Measurements from ENCODE around the gene MAJIN.

MAJIN gene

DNA sequence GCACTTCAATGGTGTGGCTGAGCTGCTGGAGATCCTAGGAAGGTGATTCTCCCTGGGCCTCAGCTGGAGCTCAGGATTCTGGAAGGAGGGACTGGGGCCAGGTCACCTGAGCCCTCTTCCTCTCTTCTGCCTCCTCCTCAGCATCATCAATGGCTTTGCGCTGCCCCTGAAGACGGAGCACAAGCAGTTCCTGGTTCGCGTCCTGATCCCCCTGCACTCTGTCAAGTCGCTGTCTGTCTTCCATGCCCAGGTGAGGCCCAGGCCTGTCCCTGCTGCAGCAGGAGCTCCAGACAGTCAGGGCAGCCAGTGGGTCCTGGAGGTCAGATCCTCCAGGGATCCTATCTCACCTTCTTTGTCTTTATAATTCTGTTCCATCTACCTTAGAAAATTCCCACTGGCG lies 41.6 kb downstream of the MAJIN start:
- no peak for DNase-seq

DNA sequence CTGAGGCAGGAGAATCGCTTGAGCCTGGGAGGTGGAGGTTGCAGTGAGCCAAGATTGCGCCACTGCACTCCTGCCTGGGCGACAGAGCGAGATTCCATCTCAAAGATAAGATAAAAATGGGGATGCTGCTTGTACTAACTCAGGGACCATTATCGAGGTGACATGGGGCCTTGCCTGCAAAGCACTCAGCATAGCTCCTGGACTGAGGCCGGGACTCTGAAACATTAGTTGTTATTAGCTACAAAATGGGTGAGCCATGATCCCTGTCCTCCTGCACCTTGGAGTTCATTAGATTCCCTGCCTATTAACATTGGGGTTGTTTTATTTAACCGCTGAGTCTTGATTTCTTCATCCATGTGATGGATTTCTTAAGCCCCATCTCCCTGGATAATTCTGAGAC lies 42.3 kb downstream of the MAJIN start:
- DNase-seq: no peak

DNA sequence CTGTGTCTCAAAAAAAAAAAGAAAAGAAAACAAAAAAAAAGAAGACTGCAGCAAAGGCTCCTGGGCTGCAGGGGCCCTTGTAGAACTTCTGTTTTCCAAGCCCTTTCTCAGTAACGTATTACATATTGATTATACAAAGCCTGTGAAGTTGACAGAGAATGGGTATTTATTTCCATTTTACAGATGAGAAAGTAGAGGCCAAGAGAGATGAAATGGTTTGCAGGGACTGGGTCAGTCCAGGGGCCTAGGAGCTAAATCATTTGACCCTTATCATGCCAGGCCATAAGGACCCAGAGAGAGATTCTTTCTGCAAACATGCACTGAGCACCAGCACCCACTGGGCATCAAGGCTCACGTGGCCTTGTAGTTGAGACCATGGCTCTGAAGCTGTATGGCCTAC lies 43.0 kb downstream of the MAJIN start:
- no peak for DNase-seq

DNA sequence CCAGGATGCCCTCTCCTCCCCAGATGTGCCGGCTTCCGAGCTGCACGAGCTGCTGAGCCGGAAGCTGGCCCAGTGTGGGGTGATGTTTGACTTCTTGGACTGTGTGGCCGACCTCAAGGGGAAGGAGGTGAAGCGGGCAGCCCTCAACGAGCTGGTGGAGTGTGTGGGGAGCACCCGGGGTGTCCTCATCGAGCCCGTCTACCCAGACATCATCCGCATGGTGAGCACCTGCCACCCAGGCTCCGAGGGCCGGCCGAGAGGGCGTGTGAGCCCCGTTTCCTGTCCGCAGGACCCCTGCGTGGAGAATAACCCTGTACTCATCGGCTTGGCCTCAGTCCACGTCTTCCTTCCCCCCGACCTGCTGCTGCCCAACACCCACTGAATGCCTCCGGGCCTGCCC lies 45.2 kb downstream of the MAJIN start:
- no peak for DNase-seq

DNA sequence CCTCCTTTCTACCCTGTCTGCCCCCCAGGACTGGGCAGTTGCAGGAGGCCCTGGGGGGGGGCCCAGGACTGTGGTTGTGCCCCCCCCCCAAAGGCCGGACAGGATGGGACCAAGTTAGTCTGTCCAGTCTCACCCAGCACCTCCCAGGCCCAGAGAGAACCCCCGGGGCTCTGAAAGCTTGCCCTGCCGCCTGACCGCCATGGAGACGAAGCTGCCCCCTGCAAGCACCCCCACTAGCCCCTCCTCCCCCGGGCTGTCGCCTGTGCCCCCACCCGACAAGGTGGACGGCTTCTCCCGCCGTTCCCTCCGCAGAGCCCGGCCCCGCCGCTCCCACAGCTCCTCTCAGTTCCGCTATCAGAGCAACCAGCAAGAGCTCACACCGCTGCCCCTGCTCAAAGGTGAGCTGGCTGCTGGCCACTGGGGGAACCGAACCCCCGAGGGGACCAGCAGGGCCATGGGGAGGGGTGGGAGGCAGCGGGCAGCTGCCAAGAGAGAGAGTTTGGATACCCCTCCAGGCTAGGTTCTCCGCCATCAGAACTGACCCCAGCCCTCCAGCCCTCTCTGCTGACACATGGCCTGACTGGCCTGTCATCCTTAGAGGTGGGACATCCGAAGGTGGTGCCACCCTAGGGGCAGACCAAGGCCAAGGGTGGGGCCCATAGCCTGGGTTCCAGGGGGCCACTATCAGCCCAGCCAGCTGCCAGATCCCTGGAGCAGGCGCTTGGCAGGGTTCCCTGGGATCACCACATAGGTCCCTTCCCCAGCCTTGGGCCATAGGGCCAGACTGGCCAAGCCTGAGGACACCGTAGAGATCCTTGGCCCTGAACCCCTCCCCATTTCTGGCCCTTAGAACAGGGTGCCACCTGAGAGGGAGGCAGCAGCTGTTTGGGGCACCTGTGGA lies 46.1 kb downstream of the MAJIN start:
- DNase-seq: no peak

DNA sequence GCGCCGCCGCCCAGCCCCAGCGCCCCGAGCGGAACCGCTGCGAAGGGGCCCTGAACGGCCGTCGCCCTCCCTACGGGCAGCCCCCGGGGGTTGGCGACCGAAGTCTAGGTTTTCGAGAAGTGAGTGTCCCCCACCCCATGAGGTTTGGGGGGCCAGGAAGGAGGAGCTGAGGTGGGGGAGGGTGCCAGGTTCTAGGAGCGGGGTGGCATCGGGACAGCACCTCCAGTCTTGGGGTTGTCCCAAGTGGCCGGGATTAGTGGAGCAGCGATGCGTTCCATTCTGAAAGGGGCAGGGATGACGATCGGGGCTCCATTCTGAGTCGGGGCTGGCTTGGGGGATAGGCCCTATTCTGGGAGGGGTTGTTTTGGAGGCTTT lies 47.0 kb downstream of the MAJIN start:
- DNase-seq: no peak

DNA sequence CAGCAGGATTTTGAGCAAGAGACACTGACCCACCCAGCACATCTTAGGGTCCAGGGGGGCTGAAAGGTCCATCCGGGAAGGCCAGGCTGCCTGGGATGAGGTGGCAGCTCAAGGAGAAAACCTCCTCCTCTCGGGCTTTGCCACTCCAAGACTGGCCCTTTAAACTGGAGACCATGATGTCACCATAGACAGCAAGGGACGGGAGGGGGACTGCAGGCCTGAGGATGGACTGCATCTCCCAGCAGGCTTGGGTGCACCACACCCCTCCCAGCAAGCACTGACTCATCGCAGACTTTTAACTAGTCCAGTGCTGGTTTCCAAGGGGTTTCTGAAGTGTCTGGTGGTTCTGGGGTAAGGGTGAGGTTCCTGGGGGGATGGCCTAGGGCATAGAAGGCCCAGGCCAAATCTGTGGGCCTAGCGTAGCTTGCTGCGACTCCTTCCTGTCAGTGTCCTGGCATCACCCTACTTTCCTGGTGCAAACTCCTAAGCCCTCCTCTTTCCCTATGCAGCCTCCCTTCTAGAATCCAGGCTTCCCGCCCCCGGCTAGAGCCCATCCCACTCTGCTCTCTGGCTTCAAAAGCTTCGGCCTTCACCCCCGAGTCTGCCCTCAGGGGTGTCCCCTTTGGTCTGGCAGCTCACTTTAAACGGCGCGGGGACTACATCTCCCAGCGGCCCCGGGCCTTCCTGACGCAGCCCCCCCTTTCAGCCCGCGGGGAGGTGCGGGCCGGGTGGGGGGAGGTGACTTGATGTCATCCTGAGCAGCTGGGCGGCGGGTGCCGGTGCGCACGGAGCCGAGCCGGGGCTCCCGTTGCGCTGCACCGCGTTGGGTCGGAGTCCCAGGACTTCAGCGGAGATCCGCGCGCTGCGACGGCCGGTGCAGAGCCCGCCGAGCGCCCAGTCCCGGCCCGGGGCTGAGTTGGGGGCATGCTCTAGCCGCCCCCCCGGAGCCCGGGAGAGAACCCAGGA lies 47.7 kb downstream of the MAJIN start, which contains the start of gene PPP2R5B:
TSS of gene PPP2R5B (plus strand) at position 746 of the 966 bp plus-strand sequence. CDS start 1,046 bp downstream, outside the sequence.
- peak; percentile 66 for DNase-seq

DNA sequence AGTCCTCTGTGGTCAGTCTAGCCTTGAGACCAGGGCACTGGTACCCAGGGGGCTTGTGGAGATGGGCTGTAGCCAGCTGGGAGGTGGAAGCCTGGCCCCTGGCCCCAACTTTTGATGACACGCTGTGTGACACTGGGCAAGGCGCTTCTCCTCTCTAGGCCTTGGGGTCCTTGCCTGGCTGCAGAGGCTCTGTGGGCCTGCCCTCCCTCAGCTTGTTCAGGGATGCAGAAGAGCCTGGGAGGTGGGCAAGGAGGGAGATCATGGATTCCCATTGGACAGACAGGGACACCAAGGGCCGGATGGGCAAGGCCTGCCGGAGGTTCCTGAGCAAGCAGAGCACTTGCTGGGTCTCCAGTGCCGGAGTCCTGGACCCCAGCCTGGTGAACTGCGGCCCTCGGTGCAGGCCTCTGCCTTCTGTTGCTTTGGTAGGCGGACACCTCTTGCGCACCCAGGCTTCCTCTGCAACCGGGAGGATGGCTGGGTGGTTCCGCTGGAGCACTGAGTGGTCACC lies 48.7 kb downstream of the MAJIN start:
- DNase-seq: no peak

DNA sequence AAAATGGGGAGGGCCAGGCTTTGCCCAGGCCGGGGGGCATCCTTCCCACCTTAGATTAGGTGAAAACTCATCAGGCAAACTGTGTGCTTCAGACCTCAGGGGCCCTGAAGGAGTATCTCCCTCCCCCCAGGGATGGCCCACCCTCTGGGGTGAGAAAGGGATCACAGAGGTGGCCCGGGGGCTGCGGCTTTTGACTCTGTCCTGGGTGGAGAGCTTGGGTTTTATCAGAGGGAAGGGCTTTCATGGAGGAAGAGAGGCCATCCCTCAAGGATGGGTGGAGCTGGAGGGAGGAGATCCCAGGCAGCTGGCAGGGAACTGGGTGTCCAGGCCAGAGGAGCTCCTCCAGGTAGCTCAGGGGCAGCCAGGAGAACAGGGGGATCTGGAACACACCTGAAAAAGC lies 50.5 kb downstream of the MAJIN start:
- no peak for DNase-seq

DNA sequence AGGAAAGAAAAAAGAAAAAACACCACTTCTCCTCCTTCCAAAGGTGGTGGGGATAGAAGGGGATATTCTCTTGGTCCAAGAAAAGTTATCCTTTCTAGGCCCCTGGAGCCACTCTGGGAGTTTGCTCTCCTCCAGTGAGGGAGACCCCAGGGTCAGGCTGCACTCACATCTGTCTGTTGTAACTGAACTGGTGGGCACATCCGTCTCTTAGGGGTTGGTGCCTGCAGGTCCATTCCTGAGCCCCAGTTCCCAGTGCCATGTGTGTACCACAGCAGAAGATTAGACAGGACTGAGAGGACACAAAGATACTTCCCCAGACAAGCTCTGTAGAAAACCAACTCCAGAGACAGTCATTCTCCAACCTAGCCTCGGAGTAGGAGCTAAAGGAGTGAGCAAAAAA lies 51.8 kb downstream of the MAJIN start:
- DNase-seq: no peak

DNA sequence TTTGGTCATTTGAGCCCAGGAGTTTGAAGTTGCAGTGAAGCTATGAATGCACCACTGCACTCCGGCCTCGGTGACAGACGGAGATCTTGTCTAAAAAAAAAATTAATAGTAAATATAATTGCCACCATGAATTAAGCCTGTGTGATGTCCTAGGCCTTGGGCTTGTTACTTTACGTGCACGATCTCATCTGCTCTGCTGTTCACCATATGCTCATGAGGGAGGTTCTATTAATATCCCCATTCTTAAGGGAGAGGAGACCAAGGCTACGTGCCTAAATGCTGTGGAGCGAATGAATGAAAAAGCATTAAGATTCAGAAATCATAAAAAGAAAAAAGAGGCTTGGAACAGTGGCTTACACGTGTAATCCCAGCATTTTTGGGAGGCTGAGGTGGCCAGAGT lies 52.3 kb downstream of the MAJIN start:
- DNase-seq: no peak

DNA sequence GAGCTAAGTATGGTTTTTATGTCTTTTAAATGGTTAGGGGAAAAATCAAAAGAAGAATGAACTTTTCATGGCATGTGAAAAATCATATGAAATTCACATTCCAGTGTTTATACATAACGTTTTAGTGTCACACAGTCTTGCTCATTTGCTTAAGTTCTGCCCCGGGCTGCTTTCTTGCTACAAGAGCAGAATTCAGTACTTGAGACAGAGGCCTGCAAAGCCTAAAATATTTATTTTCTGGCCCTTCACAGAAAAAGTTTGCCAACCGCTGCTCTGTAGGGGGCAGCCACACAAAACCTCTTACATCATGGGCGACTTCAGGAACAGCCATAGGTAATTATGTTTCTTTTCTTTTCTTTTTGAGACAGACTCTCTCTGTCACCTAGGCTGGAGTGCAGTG lies 53.9 kb downstream of the MAJIN start:
- no peak for DNase-seq

DNA sequence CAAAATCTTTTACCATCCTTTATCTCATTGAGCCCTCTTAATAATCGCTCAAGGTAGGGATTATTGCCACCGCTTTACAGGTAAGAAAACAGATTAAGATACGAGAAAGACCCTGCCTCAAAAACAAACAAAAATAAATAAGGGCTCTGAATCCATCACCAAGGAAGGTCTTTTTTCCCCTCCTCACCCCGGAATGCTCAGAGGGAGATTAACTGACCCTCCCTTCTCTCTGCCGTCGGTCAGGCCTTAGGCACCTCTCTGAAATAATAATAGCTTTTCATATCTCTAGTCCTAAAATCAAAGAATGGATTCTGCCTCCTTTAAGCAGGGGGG lies 54.3 kb downstream of the MAJIN start:
- no peak for DNase-seq

DNA sequence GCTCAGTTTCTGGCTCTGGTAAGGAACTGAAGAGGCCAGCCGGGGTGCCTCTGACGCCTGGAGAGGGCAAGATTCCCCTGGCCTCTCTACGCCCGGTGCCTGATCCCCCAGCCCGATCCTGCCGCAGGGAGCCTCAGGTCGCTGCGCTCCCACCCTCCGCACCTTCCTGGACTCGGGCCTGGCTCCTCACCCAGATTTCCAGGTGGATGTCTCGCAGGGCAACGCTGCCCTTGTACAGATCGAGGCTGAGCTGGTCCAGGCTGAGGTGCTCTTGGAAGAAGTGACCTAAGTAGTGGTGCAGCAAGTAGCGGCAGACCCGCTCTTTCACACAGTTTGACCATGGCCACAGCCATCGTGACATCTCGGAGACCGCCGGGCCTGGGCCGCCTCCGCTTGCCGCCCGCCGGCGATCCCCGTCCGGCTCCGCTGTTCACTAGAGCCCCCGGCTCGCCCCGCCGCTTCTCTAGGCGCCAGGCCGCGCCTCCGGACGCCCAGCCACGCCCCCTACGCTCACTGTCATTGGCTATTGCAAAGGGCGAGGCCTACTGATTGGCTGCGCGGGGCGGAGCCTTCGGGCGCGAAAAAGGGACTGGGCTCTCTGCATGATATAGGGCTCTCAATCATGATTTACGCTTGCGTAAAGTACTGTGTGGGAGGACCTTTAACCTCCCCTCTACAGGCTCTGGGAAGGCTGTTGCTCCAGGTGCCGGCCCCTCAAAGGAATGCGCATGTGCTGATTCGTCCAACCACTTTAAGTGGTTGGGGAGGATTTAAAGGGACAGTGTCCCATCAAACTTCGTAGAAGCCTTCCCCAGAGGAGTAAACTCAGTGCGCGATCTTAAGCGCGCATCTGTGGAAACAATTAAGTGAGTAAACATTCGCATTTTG lies 54.9 kb downstream of the MAJIN start, which contains the start of gene ATG2A:
TSS of gene ATG2A (minus strand) at position 435 of the 888 bp plus-strand sequence. CDS start at position 361, 74 bp downstream.
- DNase-seq: peak; percentile 98

DNA sequence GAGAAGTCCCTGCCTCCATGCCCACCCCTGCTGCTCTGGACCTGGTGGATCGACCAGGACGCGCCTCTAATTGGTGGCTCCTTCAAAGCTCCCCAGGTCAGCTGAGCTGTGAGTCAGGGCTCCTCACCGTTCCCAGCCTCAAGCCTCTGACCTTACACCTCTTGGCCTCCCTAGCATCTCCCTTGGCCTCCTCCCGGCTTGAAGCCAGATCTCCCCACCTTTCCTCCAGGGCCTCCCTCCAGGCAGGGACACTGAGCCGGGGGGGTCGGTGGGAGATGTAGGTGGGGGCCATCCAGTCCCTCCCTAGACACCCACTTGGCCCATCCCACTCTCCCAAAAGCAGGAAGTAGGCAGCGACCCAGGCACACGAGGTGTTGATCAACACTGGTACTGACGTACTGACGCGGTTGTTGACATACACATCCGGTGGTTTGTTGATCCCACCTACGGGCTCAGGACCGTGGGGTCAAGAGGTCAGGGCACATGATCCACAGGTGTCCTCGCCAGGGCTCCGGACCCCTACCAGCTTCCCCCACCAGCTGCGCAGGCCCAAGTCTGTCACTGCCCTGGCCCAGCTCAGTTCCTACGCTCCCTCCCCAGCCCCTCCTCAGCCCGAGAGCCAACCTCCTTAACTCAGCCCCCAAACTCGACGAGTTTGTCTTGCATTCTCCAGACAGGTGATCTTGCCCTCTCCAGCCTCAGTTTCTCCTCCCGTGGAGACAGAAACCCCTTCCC lies 55.7 kb downstream of the MAJIN start:
- DNase-seq: no peak

DNA sequence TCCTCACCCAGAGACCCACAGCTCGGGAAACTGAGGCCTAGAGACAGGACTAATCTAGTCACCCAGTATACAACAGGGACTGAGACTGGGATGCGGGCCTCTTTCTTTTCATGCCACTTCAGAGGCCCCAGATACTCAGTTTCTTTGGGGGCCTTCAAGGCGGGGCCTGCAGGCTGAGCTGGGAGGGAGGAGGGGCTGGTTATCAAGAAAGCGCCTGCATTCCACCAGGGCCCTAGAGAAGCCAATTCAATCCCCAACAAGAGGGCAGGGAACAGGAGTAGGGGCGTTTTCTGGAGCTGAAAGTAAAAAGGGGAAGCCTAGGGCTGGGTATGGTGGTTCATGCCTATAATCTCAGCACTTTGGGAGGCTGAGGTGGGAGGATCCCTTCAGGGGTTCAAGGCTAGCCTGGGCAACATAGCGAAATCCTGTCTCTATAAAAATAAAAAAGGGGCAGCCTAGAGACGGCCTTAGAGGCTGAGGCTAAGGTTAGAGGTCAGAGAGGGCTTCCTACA lies 56.5 kb downstream of the MAJIN start:
- no peak for DNase-seq

DNA sequence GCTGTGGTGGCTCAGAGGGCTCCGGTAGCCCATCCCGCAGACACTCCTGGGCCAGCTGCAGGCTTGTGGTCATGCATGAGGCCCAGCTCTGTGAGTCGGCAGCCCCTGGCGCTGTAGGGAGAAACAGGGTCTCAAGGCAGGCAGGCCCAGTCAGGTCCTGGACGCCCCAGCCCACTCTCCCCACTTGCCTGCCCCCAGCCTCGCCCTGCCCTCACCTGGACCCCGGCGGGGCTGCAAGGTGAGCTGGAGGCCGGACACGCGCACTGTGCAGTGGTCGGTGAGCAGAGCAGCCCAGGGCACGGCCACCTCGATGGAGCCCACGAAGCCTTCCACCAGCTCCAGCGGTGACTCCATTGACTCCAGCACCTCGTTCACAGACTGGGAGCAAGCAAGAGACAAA lies 57.8 kb downstream of the MAJIN start:
- no peak for DNase-seq

DNA sequence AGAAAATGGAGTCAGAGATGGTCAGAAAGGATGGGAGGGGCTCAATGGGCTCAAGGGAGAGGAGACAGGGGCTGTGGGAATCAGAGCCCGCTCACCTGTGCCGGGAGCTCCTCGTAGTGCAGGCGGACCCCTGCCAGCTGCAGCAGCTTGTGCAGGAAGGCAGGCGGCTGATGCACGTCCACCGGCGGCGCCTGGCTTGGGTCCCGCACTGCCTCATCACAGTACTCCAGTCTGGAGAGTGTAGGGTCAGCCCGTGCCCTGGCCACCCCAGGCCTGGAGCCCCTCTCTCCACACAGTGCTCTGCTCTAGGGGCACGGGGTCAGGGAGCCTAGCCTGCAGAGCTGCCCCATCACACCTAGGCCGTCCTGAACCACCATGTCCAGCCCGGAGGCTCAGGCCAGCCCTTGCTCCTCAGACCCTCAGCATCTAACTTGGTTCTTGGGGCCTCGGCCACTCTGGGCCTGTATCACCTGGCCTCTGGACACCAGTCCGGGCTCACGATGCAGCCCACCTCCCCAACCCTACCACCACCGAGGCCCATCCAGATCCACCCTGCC lies 58.7 kb downstream of the MAJIN start:
- no peak for DNase-seq

DNA sequence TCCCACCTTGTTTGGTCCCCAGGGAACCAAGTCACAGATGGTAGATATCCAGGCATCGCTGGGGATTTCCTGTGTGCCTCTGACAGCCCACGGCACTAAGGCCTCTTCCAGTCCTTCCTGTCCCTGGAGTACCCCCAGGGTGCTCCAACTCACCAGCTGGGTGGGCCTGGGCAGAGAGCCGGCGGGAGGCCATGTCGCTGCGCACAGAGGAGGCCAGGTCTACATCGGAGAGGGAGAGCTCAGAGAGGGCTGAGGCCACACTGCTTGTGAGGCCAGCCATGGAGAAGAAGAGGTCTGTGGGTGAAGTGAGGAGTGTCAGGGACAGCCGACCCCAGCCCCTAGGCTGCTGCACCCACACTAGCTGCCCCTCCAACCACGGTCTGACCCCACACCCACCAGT lies 60.2 kb downstream of the MAJIN start:
- no peak for DNase-seq

DNA sequence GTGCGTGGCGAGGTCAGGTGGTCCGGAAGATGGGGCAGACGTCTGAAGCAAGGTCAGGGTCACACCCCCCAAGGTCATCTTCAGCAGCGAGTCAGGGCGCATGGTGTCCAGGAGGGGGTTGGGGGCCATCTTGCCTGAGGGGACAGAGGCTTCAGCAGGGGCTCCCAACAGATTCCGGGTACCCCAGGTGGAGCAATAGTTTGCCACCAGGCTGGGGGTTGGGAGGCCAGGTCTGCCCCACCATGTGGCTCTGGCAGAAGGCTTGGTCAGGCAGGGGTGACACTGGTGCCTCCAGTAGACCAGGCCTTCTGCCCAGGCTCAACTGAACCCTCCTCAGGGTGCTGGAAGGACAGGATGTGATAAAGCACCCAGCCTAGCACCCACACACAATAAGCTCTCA lies 60.8 kb downstream of the MAJIN start:
- no peak for DNase-seq

DNA sequence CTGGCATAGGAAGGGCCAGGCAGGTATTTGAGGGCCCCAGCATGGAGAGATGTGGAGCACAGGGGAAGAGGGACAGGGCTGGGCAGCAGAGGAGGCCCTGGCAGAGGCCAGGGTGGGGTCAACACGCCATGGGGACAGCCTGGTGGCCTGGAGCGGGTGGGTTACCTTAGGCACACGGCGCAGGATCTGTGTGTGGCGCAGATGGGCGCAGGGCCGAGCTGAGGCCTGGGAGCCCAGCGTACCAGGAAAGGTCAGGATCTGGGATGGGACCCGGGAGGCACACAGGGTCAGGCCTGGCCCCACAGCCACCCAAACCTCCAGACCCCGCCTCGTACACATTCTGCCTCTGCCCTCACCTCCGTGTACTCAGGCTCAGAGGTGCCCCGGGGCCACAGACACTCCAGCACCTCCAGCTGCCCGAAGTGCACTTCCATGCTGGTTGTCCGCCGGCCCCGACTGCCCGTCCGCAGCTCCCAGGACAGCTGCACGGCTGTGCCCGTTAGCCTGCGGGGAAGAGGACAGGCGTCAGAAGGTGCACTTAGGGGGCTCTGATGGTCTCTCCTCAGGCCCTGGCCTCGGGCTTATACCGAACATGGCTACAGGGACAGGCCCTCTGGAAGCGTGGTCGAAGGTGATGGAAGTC lies 61.3 kb downstream of the MAJIN start:
- DNase-seq: no peak
